SK-N-MC (cell line): ENCODE data around the gene GPR141.
"Not testable (repeated sequence)": the region's sequence is repeated elsewhere in the genome, so short reads cannot be mapped to it uniquely, and the experiment has no call there.

Experiments
- DNase-seq: peaks from one replicate; pipeline ENCODE4 v3.0.0-alpha.2; 2011; ENCODE audit warnings: low read depth, low spot score
- H3K27ac ChIP-seq: fragments of 200-600 bp; sonication (generic); 2 replicates; pipeline ENCODE4 v1.5.1; 2016; ENCODE audit warnings: mixed run types
- H3K36me3 ChIP-seq: fragments of 200-600 bp; sonication (generic); 2 replicates; pipeline ENCODE4 v1.6.1; 2017; ENCODE audit warnings: antibody characterized with exemption, low read length, mixed read lengths; ENCODE audit not compliant: insufficient read depth
- H3K4me3 ChIP-seq: fragments of 200-600 bp; sonication (generic); 2 replicates; pipeline ENCODE4 v1.5.1; 2016
- H3K9ac ChIP-seq: fragments of 200-600 bp; sonication (generic); 2 replicates; pipeline ENCODE4 v1.8.0; 2017; ENCODE audit warnings: mixed run types, mixed read lengths; ENCODE audit not compliant: insufficient read length
- H3K9me3 ChIP-seq: fragments of 200-600 bp; sonication (generic); 2 replicates; pipeline ENCODE4 v1.6.1; 2017; ENCODE audit warnings: low read depth, mild to moderate bottlenecking, antibody characterized with exemption, low read length, moderate library complexity, mixed read lengths
- EZH2 ChIP-seq: fragments of 200-600 bp; sonication (generic); IDR thresholded peaks from one replicate; pipeline ENCODE4 v1.6.1; 2017; ENCODE audit warnings: antibody characterized with exemption
- FOXP2 ChIP-seq: optimal IDR thresholded peaks from 2 replicates; pipeline ENCODE3; 2011; ENCODE audit warnings: mild to moderate bottlenecking, moderate library complexity; ENCODE audit not compliant: insufficient read depth; ENCODE audit errors: extremely low read length, control extremely low read depth
- POLR2AphosphoS5 ChIP-seq: IDR thresholded peaks from 2 replicates; pipeline ENCODE4 v1.6.1; 2012; ENCODE audit warnings: mild to moderate bottlenecking, low read depth, low read length, borderline replicate concordance

GPR141 gene

DNA sequence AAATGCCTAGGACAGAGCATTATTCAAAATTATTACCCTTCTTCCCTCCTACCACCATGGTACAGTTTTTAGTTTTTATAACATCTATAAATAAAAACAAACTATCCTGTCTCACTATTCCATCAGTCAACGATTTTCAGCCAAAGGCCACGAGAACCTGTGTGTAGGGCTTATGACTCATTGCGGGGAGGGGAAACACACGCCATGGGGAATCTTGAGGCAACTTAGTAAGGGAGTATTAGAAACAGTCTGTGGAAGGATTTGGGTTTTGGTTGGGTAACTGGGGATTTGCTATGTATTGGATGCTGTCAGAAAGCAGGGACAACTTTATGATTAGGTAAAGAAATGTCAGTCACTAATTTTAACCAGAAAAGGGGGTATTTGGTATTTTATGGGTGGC is 14.7 kb downstream of the GPR141 start:
- no peak overlapping the region for H3K27ac ChIP-seq
- TF ChIP-seq POLR2AphosphoS5 = no peak
- TF ChIP-seq FOXP2 = no peak
- no peak for TF ChIP-seq EZH2
- no peaks in the 10 kb centered on the region for H3K9me3 ChIP-seq
- no peak overlapping the region for H3K9ac ChIP-seq
- H3K36me3 ChIP-seq = no peaks in the 10 kb centered on the region
- no peak for DNase-seq
- H3K4me3 ChIP-seq = no peak overlapping the region

DNA sequence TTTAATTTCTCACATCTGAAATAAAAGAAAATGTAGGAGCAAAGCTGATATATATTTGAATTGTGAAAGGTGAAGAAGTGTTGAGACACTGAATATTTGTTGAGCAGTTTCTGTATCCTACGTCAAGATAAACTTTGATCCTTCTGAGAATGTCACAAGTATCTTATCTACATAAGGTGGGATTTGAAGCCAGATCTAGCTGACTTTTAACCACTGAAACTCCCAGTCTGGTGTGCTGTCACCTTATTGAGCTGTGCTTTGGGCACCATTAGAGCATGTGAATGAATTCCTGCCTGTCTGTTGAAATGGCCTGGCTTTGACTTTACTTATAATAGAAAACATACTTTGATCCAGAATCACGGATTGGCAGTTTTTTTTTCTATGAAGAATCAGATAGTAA is 15.2 kb downstream of the GPR141 start:
- no peak for DNase-seq
- TF ChIP-seq POLR2AphosphoS5 (no peak), FOXP2 (no peak), EZH2 (no peak)
- H3K9me3 ChIP-seq = no peaks in the 10 kb centered on the region
- no peak overlapping the region for H3K4me3 ChIP-seq
- no peak overlapping the region for H3K27ac ChIP-seq
- H3K36me3 ChIP-seq = no peaks in the 10 kb centered on the region
- no peak overlapping the region for H3K9ac ChIP-seq

DNA sequence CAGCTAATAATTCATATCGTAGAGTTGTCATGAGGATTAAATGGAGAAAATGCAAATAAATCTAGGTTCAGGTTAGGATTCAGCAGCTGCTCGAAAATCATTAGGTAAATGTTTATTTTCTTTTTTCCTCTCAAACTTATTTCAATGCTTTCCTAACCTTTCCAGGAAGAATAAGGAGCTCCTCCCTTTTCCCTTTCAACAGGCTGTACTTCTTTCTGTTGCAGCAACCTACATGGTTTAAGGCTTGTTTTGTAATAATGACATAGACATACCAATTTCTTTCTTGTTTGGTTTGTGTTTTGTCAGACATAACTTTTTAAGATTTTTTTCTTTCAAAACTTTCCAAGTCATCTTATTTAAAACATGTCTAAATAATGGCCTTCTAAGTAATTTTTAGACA is 18.2 kb downstream of the GPR141 start:
- H3K4me3 ChIP-seq = no peak overlapping the region
- TF ChIP-seq FOXP2 (no peak), POLR2AphosphoS5 (no peak), EZH2 (no peak)
- no peak overlapping the region for H3K9ac ChIP-seq
- DNase-seq = no peak
- no peaks in the 10 kb centered on the region for H3K36me3 ChIP-seq
- H3K27ac ChIP-seq = no peak overlapping the region
- H3K9me3 ChIP-seq = no peaks in the 10 kb centered on the region

DNA sequence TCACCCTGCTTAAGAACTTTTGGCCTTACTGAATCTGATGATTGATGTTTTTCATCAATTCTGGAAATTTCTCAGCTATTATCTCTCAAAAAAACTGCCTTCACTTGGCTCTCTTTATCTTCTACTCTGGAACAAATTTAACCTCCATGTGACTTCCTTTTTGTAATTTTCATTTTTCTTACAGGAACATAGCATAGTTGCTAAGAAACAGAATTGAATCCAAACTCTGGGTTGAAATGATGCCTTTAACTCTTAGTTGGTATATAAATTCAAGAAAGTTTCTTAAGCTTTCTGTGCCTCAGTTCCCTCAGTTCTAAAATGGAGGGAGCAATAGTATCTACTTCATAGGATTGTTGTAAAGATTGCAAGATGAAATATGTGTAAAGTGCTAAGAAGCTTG is 19.8 kb downstream of the GPR141 start:
- no peak overlapping the region for H3K27ac ChIP-seq
- TF ChIP-seq EZH2 = no peak
- no peak for TF ChIP-seq FOXP2
- no peak for TF ChIP-seq POLR2AphosphoS5
- H3K9me3 ChIP-seq = no peaks in the 10 kb centered on the region
- no peak for DNase-seq
- H3K36me3 ChIP-seq = no peaks in the 10 kb centered on the region
- no peak overlapping the region for H3K4me3 ChIP-seq
- H3K9ac ChIP-seq = no peak overlapping the region

DNA sequence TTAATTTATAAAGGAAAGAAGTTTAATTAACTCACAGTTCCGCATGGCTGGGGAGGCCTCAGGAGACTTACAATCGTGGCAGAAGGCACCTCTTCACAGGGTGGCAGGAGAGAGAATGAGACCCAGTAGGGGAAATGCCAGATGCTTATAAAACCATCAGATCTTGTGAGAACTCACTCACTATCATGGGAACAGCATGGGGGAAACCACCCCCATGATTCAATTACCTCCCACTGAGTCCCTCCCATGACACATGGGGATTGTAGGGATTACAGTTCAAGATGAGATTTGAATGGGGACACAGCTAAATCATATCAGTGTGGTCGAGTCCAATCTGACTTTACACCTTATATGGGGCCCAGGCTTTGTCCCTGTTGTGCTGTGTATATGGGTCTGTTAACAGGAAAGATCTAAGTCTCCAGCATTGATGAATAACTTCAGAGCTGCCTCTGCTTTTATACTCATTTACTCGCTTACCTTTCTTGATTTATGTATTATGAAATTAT is 20.8 kb downstream of the GPR141 start:
- DNase-seq, H3K27ac ChIP-seq, H3K4me3 ChIP-seq, H3K36me3 ChIP-seq, H3K9ac ChIP-seq, H3K9me3 ChIP-seq: not testable (repeated sequence)

DNA sequence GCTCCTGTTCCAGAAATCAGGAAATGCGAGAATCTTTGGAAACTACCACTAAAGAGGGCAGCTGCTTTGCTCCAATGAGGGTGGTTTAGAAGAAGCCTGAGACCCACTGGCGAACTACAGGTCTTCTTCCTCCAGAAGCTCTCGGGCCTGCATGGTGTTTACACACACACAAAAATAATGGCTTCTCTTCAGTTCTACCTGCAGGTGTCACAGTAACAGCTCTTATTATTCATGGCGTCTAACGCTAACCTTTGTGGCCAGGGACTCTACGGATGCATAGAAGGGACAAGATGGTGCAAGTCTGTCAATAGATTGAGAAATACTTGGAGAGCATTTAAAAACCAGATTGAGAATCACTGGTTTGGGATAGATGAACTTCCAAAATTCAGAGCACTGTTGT is 22.4 kb downstream of the GPR141 start:
- Histone ChIP-seq H3K36me3 (no peaks in the 10 kb centered on the region), H3K9ac (no peak overlapping the region), H3K27ac (no peak overlapping the region), H3K4me3 (no peak overlapping the region), H3K9me3 (no peaks in the 10 kb centered on the region)
- no peak for TF ChIP-seq FOXP2
- no peak for TF ChIP-seq POLR2AphosphoS5
- TF ChIP-seq EZH2 = no peak
- no peak for DNase-seq

DNA sequence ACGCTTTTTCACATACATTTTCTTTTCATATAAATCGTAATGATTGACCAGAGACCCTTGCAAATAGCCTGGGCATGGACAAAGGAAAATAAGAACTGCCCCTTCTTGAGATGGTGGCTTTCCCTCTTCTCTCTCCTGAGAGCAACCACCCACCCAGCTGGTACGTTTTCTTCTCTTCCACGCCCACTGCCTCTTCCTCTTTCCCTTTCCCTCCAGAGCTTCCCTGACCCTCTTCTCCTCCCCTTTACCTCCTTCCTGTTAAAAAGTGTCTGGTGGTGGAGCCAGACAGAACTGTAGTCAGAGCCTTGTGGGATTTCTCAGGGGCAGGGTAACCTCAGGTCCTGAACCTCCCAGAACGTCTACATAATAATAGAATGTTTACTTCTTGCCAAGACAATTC is 23.2 kb downstream of the GPR141 start:
- no peak overlapping the region for H3K27ac ChIP-seq

DNA sequence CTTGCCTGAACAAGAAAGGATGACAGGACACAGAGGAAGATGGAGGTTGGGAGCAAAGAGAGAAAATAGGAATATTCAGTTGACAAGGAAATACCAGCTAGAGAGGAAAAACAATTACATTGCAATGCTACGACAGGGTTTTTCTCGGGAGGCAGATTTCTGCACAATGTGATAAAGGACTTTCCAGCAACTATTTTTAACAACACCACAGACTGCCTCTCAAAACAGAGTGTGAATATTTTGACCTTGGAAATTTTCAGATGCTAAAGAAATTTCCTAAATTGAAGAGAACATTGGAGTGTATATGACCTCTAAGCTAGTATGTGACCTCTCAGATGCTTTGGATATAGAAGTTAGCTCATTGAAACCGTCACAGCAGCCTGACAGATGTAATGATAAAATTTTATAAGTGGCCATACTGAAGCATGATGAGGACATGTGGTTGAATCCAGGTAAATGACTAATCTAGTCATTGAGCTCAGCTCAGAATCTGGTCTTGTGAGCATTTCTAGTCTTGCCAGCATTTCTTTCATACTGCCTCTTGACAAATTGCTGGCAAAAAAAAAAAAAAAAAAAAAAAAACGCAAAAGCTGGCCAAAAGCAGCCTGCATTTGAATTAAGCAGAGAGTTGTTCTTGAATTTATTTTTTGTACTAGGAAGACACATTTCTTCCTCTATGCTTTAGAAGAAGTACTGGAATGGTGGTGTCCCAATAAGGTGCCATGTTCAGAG is 24.4 kb downstream of the GPR141 start:
- no peak overlapping the region for H3K9ac ChIP-seq
- no peak overlapping the region for H3K4me3 ChIP-seq
- H3K27ac ChIP-seq = no peak overlapping the region
- H3K9me3 ChIP-seq = no peaks in the 10 kb centered on the region
- no peaks in the 10 kb centered on the region for H3K36me3 ChIP-seq
- no peak for DNase-seq
- TF ChIP-seq EZH2 = no peak
- no peak for TF ChIP-seq POLR2AphosphoS5
- TF ChIP-seq FOXP2 = no peak

More for the DNA sequence above, 23.2 kb downstream of the GPR141 start:
- H3K9me3 ChIP-seq = no peaks in the 10 kb centered on the region
- no peak for TF ChIP-seq FOXP2
- H3K36me3 ChIP-seq = no peaks in the 10 kb centered on the region
- no peak for DNase-seq
- no peak overlapping the region for H3K9ac ChIP-seq
- H3K4me3 ChIP-seq = no peak overlapping the region
